Smooth muscle cell (in vitro differentiated cells): ENCODE results near the gene PARD3B. TPM values are rescaled to one million over a fixed set of nuclear protein-coding genes. Genes with fewer than 3 reads are reported as not detected.

Source experiments
- DNase-seq: peaks from one replicate; lab custom pipeline; 2025; ENCODE audit not compliant: unreplicated experiment; lab: John Stamatoyannopoulos, UW
- H2AFZ ChIP-seq: fragments of 200-600 bp; sonication (generic); 2 replicates; pipeline ENCODE4 v1.6.0; 2016; ENCODE audit warnings: antibody characterized with exemption, low read depth, mild to moderate bottlenecking
- H3F3A ChIP-seq: fragments of 200-600 bp; sonication (generic); 2 replicates; pipeline ENCODE4 v1.6.0; 2017; ENCODE audit warnings: antibody characterized with exemption, low read depth
- H3K27ac ChIP-seq: fragments of 200-600 bp; sonication (generic); 2 replicates; pipeline ENCODE4 v1.5.1; 2016; ENCODE audit warnings: low read depth, mild to moderate bottlenecking
- H3K27me3 ChIP-seq: fragments of 200-600 bp; sonication (generic); 2 replicates; pipeline ENCODE4 v1.6.1; 2016; ENCODE audit warnings: low read depth, mild to moderate bottlenecking
- H3K36me3 ChIP-seq: fragments of 200-600 bp; sonication (generic); 2 replicates; pipeline ENCODE4 v1.5.1; 2016; ENCODE audit warnings: low read depth
- H3K4me1 ChIP-seq: fragments of 200-600 bp; sonication (generic); 2 replicates; pipeline ENCODE4 v1.5.1; 2016; ENCODE audit warnings: low read depth
- H3K4me2 ChIP-seq: fragments of 200-600 bp; sonication (generic); 2 replicates; pipeline ENCODE4 v1.6.0; 2016; ENCODE audit warnings: mild to moderate bottlenecking
- H3K4me3 ChIP-seq: fragments of 200-600 bp; sonication (generic); 2 replicates; pipeline ENCODE4 v1.5.1; 2016; ENCODE audit warnings: mild to moderate bottlenecking
- H3K79me2 ChIP-seq: fragments of 200-600 bp; sonication (generic); 2 replicates; pipeline ENCODE4 v1.6.0; 2016; ENCODE audit warnings: low read depth, mild to moderate bottlenecking
- H3K9ac ChIP-seq: fragments of 200-600 bp; sonication (generic); 2 replicates; pipeline ENCODE4 v1.6.0; 2016; ENCODE audit warnings: low read depth
- H3K9me3 ChIP-seq: fragments of 200-600 bp; sonication (generic); replicated peaks from 2 replicates; pipeline ENCODE4 v1.5.1; 2016; ENCODE audit warnings: low read depth
- H4K20me1 ChIP-seq: fragments of 200-600 bp; sonication (generic); 2 replicates; pipeline ENCODE4 v1.6.0; 2016; ENCODE audit warnings: low read depth
- WGBS: methylation state at CpG from one replicate; pipeline ENCODE4 v1.1.7; 2016; ENCODE audit warnings: low lambda C conversion rate; 5-methylcytosine and 5-hydroxymethylcytosine counted together
- polyA plus RNA-seq: library from polyadenylated mRNA; unstranded; fragments of >200 nt; fragmentation: Nextera tagmentation; extraction: Ambion mirVana; gene quantifications from 2 replicates; pipeline ENCODE4 v1.2.1, GENCODE V29; 2016
- total RNA-seq: library from RNA; depleted of rRNA; stranded (reverse); fragments of >200 nt; gene quantifications from 2 replicates; pipeline ENCODE4 v1.2.3, GENCODE V29; 2014
- TF ChIP-seq, protein P1 (sequence below): fragments of 200-600 bp; sonication (generic); IDR thresholded peaks from 2 replicates; pipeline ENCODE4 v1.5.1; 2017; ENCODE audit warnings: borderline replicate concordance, mild to moderate bottlenecking, antibody characterized with exemption; ENCODE audit not compliant: insufficient read depth, poor library complexity, severe bottlenecking

The PARD3B gene
- total and polyA plus RNA-seq, 2 experiments from 2014 or later, result 3.3 to 12.2 TPM

DNA sequence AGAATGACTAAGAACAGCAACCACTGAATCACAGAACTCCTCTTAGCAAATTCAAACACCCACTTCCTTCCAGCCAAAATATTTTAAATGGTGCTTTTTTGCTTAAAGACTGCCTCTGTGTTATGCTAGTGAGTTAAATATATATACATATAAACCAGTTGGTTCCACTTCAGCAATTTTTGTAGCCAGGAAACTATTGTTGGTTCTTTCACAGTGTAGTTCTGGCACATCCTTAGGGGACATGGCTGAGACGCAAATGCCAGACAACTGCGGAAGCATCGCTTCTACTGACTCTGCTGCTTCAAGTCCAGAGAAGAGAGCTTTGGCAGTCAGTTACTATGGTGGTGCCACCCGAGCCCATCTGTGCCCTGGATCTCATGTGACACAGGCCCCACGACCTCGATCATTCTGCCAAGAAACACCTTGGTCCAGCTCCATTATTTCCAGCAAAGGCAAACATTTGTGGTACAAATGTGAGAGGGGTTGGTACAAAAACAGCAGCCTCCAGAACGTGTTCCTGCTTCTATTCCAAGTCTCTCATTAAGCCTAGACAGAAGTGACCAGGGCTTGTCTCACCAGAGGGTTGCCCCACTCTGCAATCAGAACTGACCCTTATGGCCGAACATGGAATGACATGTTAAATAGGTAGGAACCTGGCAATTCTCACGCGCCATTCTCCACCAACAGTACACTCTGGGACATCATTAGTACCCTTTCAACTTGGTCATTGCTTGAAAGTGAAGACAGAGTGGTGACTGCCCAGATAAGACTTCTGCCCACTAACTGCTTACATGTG is 1019.3 kb downstream of the PARD3B start:
- Histone ChIP-seq H4K20me1 (no peaks in the 10 kb centered on the region), H3K36me3 (no peaks in the 10 kb centered on the region), H3K27ac (no peak overlapping the region), H3K4me3 (no peak overlapping the region), H3K4me1 (no peaks in the 10 kb centered on the region), H3F3A (peaks cover 20% of the 10 kb centered on the region), H3K9ac (no peak overlapping the region), H2AFZ (no peak overlapping the region), H3K9me3 (no peaks in the 10 kb centered on the region), H3K27me3 (no peaks in the 10 kb centered on the region), H3K4me2 (no peak overlapping the region), H3K79me2 (no peaks in the 10 kb centered on the region)
- TF ChIP-seq, protein P1, sequence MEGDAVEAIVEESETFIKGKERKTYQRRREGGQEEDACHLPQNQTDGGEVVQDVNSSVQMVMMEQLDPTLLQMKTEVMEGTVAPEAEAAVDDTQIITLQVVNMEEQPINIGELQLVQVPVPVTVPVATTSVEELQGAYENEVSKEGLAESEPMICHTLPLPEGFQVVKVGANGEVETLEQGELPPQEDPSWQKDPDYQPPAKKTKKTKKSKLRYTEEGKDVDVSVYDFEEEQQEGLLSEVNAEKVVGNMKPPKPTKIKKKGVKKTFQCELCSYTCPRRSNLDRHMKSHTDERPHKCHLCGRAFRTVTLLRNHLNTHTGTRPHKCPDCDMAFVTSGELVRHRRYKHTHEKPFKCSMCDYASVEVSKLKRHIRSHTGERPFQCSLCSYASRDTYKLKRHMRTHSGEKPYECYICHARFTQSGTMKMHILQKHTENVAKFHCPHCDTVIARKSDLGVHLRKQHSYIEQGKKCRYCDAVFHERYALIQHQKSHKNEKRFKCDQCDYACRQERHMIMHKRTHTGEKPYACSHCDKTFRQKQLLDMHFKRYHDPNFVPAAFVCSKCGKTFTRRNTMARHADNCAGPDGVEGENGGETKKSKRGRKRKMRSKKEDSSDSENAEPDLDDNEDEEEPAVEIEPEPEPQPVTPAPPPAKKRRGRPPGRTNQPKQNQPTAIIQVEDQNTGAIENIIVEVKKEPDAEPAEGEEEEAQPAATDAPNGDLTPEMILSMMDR, result no peak
- no peak for DNase-seq
- WGBS, result 64% methylated on average over 10 of the region's 10 CpGs

DNA sequence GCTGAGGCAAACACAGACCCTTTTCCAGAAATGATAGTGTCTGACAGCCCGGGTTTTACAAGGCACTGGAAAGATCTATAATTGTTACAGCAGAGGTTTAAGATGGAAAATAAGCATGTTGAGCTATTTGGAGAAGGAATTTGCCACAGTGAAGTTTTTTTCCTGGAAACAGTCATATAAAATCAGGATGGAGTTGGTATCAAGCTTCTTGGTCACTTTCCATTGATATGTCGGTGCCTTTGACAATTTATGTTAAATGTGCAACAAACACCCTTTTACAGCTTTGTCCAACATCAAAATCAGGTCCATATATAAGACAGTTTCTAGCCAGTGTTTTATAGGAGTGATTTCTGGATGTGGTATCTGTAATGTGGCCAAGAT is 1019.9 kb downstream of the PARD3B start:
- Histone ChIP-seq H2AFZ (no peak overlapping the region), H3K4me2 (no peak overlapping the region), H3K4me1 (no peaks in the 10 kb centered on the region), H3K27ac (no peak overlapping the region), H3K79me2 (no peaks in the 10 kb centered on the region), H4K20me1 (no peaks in the 10 kb centered on the region), H3K4me3 (no peak overlapping the region), H3K36me3 (no peaks in the 10 kb centered on the region), H3F3A (peaks cover 20% of the 10 kb centered on the region), H3K27me3 (no peaks in the 10 kb centered on the region), H3K9ac (no peak overlapping the region), H3K9me3 (no peaks in the 10 kb centered on the region)
- TF ChIP-seq, protein P1, result no peak
- no peak for DNase-seq
- 20% methylated on average over 2 of the region's 2 CpGs for whole genome bisulfite sequencing

DNA sequence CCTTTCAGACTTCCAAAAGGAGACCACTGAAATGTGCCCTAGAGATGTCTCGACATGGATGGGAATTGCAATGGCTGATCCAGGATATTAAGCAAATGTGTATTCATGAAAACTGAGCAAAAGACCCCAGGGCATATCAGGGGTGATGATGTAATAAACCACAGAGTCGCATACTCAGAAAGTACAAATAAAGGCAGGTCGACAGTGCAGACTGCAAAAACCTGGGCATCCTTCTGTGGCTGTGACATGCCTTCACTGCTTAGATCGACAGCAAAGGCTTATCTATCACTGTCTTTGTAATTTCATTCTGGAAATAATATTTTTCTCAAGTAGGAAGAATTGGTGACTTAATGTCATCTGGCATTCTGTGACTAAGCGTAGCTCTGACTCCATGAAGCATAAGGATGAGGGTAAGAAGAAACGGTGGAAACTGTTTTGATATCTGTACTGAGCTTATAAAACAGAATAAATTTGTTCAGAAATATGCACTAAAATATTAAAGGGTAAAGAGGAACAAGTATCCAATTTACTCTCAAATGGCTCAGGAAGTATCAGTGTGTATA is 1021.4 kb downstream of the PARD3B start:
- peaks cover 15% of the 10 kb centered on the region for H3K4me1 ChIP-seq
- no peak overlapping the region for H2AFZ ChIP-seq
- H3K4me3 ChIP-seq, result no peak overlapping the region
- H3K27me3 ChIP-seq, result no peaks in the 10 kb centered on the region
- H4K20me1 ChIP-seq, result no peaks in the 10 kb centered on the region
- DNase-seq, result no peak
- 49% methylated on average over 6 of the region's 6 CpGs for WGBS
- peaks cover 20% of the 10 kb centered on the region for H3F3A ChIP-seq
- H3K9me3 ChIP-seq, result no peaks in the 10 kb centered on the region
- no peak overlapping the region for H3K9ac ChIP-seq
- no peak overlapping the region for H3K27ac ChIP-seq
- TF ChIP-seq, protein P1, result no peak
- no peaks in the 10 kb centered on the region for H3K36me3 ChIP-seq
- H3K4me2 ChIP-seq, result no peak overlapping the region
- no peaks in the 10 kb centered on the region for H3K79me2 ChIP-seq
